Endothelial cell of umbilical vein (primary cell): ENCODE results near the gene CPVL. TPM values are rescaled to one million over a fixed set of nuclear protein-coding genes. Genes with fewer than 3 reads are reported as not detected.

Experiments used
- BruUV-seq: library from RNA; stranded (reverse); fragments of 400-500 nt; replicated peaks from 2 replicates; lab custom pipeline; 2021; lab: Mats Ljungman, UMichigan
- CTCF ChIA-PET: fragments of 300-600, 350-600 bp; sonication (Branson Sonifier 250); formaldehyde crosslinking; loops from one replicate; lab custom pipeline; 2021; ENCODE audit warnings: antibody characterized with exemption, inconsistent platforms; lab: Charles Lee
- POLR2A ChIA-PET: fragments of 300-600, 350-600 bp; sonication (Branson Sonifier 250); formaldehyde crosslinking; loops from one replicate; lab custom pipeline; 2021; ENCODE audit warnings: antibody characterized with exemption, inconsistent platforms; lab: Charles Lee
- DNase-seq: peaks from one replicate; pipeline ENCODE4 v3.0.0-alpha.2; 2011; ENCODE audit warnings: low read depth, low spot score
- FAIRE-seq: peaks from 2 replicates; lab custom pipeline; 2011; peaks lifted over from hg19 to GRCh38; lab: Jason Lieb, UNC
- H2AFZ ChIP-seq: 2 replicates; pipeline ENCODE4 v1.6.0; 2012; ENCODE audit warnings: low read depth, low read length, control low read depth, inconsistent platforms
- H3K27ac ChIP-seq: 2 replicates; pipeline ENCODE4 v1.5.1; 2011; ENCODE audit warnings: low read depth, mild to moderate bottlenecking, control low read depth, low read length, moderate library complexity; ENCODE audit not compliant: insufficient read depth
- H3K27me3 ChIP-seq, 2 experiments: 2 replicates each; pipeline versions ENCODE4 v1.6.0 to v1.6.1; 2011; ENCODE audit warnings: low read length in 2 of 2, mixed read lengths in 1 of 2; ENCODE audit not compliant: control insufficient read depth in 2 of 2, insufficient read depth in 2 of 2
- H3K36me3 ChIP-seq, 2 experiments: 2 replicates in 1 of 2; 3 replicates in 1 of 2; pipeline ENCODE4 v1.5.1; 2011; ENCODE audit warnings: low read length in 2 of 2, mild to moderate bottlenecking in 1 of 2, moderate library complexity in 1 of 2; ENCODE audit not compliant: control insufficient read depth in 2 of 2, insufficient read depth in 2 of 2; ENCODE audit errors: extremely low read depth in 1 of 2
- H3K4me1 ChIP-seq: 3 replicates; pipeline ENCODE4 v1.5.1; 2011; ENCODE audit warnings: mild to moderate bottlenecking, low read length; ENCODE audit not compliant: control insufficient read depth, insufficient read depth; ENCODE audit errors: extremely low read depth
- H3K4me2 ChIP-seq: 2 replicates; pipeline ENCODE4 v1.6.1; 2011; ENCODE audit warnings: low read length, control low read depth, mixed read lengths; ENCODE audit not compliant: insufficient read depth
- H3K4me3 ChIP-seq, 3 experiments: fragments of 200-600 bp in 1 of 3; sonication (generic), shearing (Covaris generic) in 1 of 3; replicated peaks in 1 of 3; 2 replicates each; pipeline ENCODE4 v1.5.1; 2011 to 2016; ENCODE audit warnings: control low read depth in 3 of 3, low read length in 3 of 3, mild to moderate bottlenecking in 2 of 3, inconsistent platforms in 1 of 3, low read depth in 1 of 3, moderate library complexity in 1 of 3; ENCODE audit not compliant: insufficient read depth in 1 of 3
- H3K79me2 ChIP-seq: 2 replicates; pipeline ENCODE4 v1.6.0; 2012; ENCODE audit warnings: low read length, inconsistent platforms; ENCODE audit not compliant: control insufficient read depth, insufficient read depth
- H3K9ac ChIP-seq: replicated peaks from 2 replicates; pipeline ENCODE3; 2011; ENCODE audit warnings: low read length, control low read depth; ENCODE audit not compliant: insufficient read depth; ENCODE audit errors: extremely low read depth
- H3K9me1 ChIP-seq: replicated peaks from 3 replicates; pipeline ENCODE4 v1.6.0; 2011; ENCODE audit warnings: mild to moderate bottlenecking, low read length; ENCODE audit not compliant: control insufficient read depth, insufficient read depth; ENCODE audit errors: extremely low read depth
- H3K9me3 ChIP-seq: replicated peaks from 2 replicates; pipeline ENCODE4 v1.5.1; 2012; ENCODE audit warnings: low read length, inconsistent platforms; ENCODE audit not compliant: control insufficient read depth, insufficient read depth
- H4K20me1 ChIP-seq: replicated peaks from 2 replicates; pipeline ENCODE3; 2011; ENCODE audit warnings: mild to moderate bottlenecking, low read length; ENCODE audit not compliant: control insufficient read depth, insufficient read depth; ENCODE audit errors: extremely low read depth
- GATA2 ChIP-seq: IDR thresholded peaks from 2 replicates; pipeline ENCODE4 v1.7.0; 2011; ENCODE audit warnings: low read depth, mild to moderate bottlenecking, moderate library complexity, mixed read lengths, low read length; ENCODE audit not compliant: insufficient read length, insufficient read depth
- JUN ChIP-seq: IDR thresholded peaks from 2 replicates; pipeline ENCODE4 v1.6.1; 2011; ENCODE audit warnings: borderline replicate concordance, low read depth; ENCODE audit not compliant: insufficient read length, insufficient read depth
- MYC ChIP-seq: IDR thresholded peaks from one replicate; pipeline ENCODE4 v1.6.1; 2011; ENCODE audit warnings: mild to moderate bottlenecking, low read depth, low read length
- POLR2A ChIP-seq: IDR thresholded peaks from 2 replicates; pipeline ENCODE4 v1.6.1; 2012; ENCODE audit warnings: low read depth, mild to moderate bottlenecking, control low read depth, low read length
- POLR2AphosphoS5 ChIP-seq: IDR thresholded peaks from 2 replicates; pipeline ENCODE4 v1.6.1; 2012; ENCODE audit warnings: low read depth, mild to moderate bottlenecking, control low read depth, low read length, moderate library complexity; ENCODE audit not compliant: insufficient read depth
- dilution Hi-C: fragments of 300-500 bp; cut with MboI; formaldehyde crosslinking; loops from one replicate; pipeline ENCODE4 v1.15.0; 2019; ENCODE audit warnings: low sequenced_read_pairs; ENCODE audit not compliant: extremely low pct_ligation_motif_present
- intact Hi-C: fragments of 100-400 bp; cut with micrococcal nuclease; formaldehyde crosslinking; loops from one replicate; pipeline ENCODE4 v1.10.0; 2022
- polyA plus RNA-seq, 4 experiments: library from polyadenylated mRNA; depleted of rRNA in 3 of 4; stranded (reverse) in 3 of 4; unstranded in 1 of 4; fragments of >200 nt; gene quantifications; 2 replicates each; pipeline versions ENCODE4 v1.2.1 to v1.2.3, GENCODE V29; 2011 to 2012; ENCODE audit warnings: missing spikeins in 1 of 4
- total RNA-seq: library from RNA; stranded (reverse); gene quantifications from 2 replicates; pipeline ENCODE4 v1.2.3, GENCODE V29; 2021
- TF ChIP-seq, protein P1 (sequence below): IDR thresholded peaks from 2 replicates; pipeline ENCODE4 v1.6.1; 2011; ENCODE audit not compliant: insufficient read depth, insufficient read length

The CPVL gene
- total and polyA plus RNA-seq, 2 donors (not counting 3 experiments of a cell fraction or from before 2014, with no cell fraction given), result 0.14 TPM; not detected in 1

DNA sequence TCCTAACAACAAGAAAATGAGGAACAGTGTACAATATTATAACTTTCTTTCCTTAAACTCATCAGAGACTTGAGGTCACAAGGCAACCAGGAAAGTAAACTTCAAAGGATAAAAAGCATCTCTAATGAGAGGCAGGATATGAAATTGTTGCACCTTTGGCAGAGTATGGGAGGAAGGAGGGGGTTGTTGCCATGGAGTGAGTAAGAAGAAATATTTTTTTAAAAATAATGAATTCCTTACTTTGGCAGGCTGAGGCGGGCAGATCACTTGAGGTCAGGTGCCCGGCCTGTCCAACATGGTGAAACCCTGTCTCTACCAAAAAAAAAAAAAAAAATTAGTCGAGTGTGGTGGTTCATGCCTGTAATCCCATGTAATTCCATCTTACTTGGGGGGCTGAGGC, 27.1 kb upstream of the CPVL start:
- dilution Hi-C loops, result no loop called here
- DNase-seq (no peak), FAIRE-seq (no peak)
- H3K4me3 ChIP-seq, result no peak overlapping the region
- H3K27ac ChIP-seq, result no peak overlapping the region
- no peaks in the 10 kb centered on the region for H3K36me3 ChIP-seq
- no peaks in the 10 kb centered on the region for H4K20me1 ChIP-seq
- no peak overlapping the region for H2AFZ ChIP-seq
- H3K79me2 ChIP-seq, result no peaks in the 10 kb centered on the region
- no peaks in the 10 kb centered on the region for H3K9me3 ChIP-seq
- intact Hi-C loops, result no loop called here
- peaks cover 8% of the 10 kb centered on the region for H3K4me1 ChIP-seq
- no peaks in the 10 kb centered on the region for H3K9me1 ChIP-seq
- TF ChIP-seq JUN (no peak), POLR2A (no peak)
- TF ChIP-seq, protein P1, sequence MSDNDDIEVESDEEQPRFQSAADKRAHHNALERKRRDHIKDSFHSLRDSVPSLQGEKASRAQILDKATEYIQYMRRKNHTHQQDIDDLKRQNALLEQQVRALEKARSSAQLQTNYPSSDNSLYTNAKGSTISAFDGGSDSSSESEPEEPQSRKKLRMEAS, result no peak
- no peak overlapping the region for H3K4me2 ChIP-seq
- H3K9ac ChIP-seq, result no peak overlapping the region
- ChIA-PET CTCF (interaction anchor here (1.9 to 2.0 kb wide), 2 partner anchors 16 to 23 kb away, joined by 5 to 11 read pairs; no protein-coding TSS in a partner anchor), POLR2A (no interaction called here)
- no TSS peak for BruUV-seq
- H3K27me3 ChIP-seq, result peaks cover 2 to 10% of the 10 kb centered on the region in 2 experiments

DNA sequence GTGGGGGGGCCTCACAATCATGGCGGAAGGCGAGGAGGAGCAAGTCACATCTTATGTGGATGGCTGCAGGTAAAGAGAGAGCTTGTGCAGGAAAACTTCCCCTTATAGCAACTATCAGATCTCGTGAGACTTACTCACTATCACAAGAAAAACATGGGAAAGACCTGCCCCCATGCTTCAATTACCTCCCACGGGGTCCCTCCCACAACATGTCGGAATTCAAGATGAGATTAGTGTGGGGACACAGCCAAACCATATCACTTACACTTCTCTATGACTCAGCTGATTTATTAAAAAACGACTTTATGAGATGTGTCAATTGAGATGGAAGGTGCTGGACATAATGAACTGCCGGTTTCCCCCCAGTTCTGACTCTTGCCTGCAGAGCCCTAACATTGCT, 24.4 kb upstream of the CPVL start:
- DNase-seq (no peak), FAIRE-seq (no peak)
- no peaks in the 10 kb centered on the region for H3K9me1 ChIP-seq
- no peak overlapping the region for H2AFZ ChIP-seq
- dilution Hi-C loops, result no loop called here
- no TSS peak for BruUV-seq
- H3K27ac ChIP-seq, result no peak overlapping the region
- ChIA-PET POLR2A (no interaction called here), CTCF (interaction anchor here (0.8 kb wide), 1 partner anchor 19 kb away, joined by 3 read pairs; no protein-coding TSS in a partner anchor)
- peaks cover 4 to 11% of the 10 kb centered on the region in 2 experiments for H3K27me3 ChIP-seq
- H3K4me3 ChIP-seq, result no peak overlapping the region
- no peak for TF ChIP-seq MYC
- no peak for TF ChIP-seq POLR2AphosphoS5
- TF ChIP-seq, protein P1, result no peak
- TF ChIP-seq POLR2A, result no peak
- no peak for TF ChIP-seq GATA2
- H3K4me2 ChIP-seq, result no peak overlapping the region
- H3K9me3 ChIP-seq, result no peaks in the 10 kb centered on the region
- intact Hi-C loops, result no loop called here
- H3K36me3 ChIP-seq, result no peaks in the 10 kb centered on the region
- no peaks in the 10 kb centered on the region for H3K4me1 ChIP-seq
- H3K9ac ChIP-seq, result no peak overlapping the region
- no peaks in the 10 kb centered on the region for H4K20me1 ChIP-seq
- no peaks in the 10 kb centered on the region for H3K79me2 ChIP-seq
